Thyroid gland (tissue), 4 donors: ENCODE data around the gene MYO10. TPM values are rescaled to one million over a fixed set of nuclear protein-coding genes. Genes with fewer than 3 reads are reported as not detected.

ENCODE experiments used
- DNase-seq, 2 donors: peaks; one replicate each; pipeline ENCODE4 v3.0.0-alpha.2; 2019
- H3K27ac ChIP-seq, 3 donors: fragments of 200-600 bp; sonication (generic); 1 replicate in 2 of 3; 2 replicates in 1 of 3; pipeline ENCODE4 v1.5.1; 2016 to 2019; ENCODE audit warnings: mild to moderate bottlenecking in 1 of 3, moderate library complexity in 1 of 3
- H3K27me3 ChIP-seq: fragments of 200-600 bp; sonication (generic); one replicate; pipeline ENCODE4 v1.5.1; 2019
- H3K36me3 ChIP-seq, 2 donors: fragments of 200-600 bp; sonication (generic); one replicate each; pipeline ENCODE4 v1.5.1; 2016 to 2019
- H3K4me1 ChIP-seq, 2 donors: fragments of 200-600 bp; sonication (generic); one replicate each; pipeline ENCODE4 v1.5.1; 2017 to 2019
- H3K4me3 ChIP-seq, 3 donors: fragments of 200-600 bp; sonication (generic); replicated peaks in 1 of 3; 1 replicate in 2 of 3; 2 replicates in 1 of 3; pipeline ENCODE4 v1.5.1; 2016; ENCODE audit warnings: mild to moderate bottlenecking in 1 of 3
- H3K9me3 ChIP-seq: fragments of 200-600 bp; sonication (generic); one replicate; pipeline ENCODE4 v1.5.1; 2017
- POLR2A ChIP-seq, 2 donors: fragments of 450-650 bp; IDR thresholded peaks; one replicate each; pipeline ENCODE4 v1.6.1; 2017; ENCODE audit warnings: antibody characterized with exemption in 2 of 2, mild to moderate bottlenecking in 2 of 2, moderate library complexity in 1 of 2
- WGBS, 2 donors: methylation state at CpG; one replicate each; pipeline ENCODE4 v1.1.5; 2017; 5-methylcytosine and 5-hydroxymethylcytosine counted together
- intact Hi-C: fragments of 100-400 bp; cut with DNase I; formaldehyde crosslinking; loops from one replicate; pipeline ENCODE4 v1.15.1; 2023
- total RNA-seq, 4 donors: library from RNA; depleted of rRNA; stranded (reverse); fragments of >200 nt; gene quantifications; one replicate each; pipeline ENCODE4 v1.2.3, GENCODE V29; 2016
- TF ChIP-seq, protein P1 (sequence below), 6 experiments: fragments of 200-600 bp in 3 of 6; fragments of 450-650 bp in 3 of 6; sonication (generic) in 3 of 6; IDR thresholded peaks; one replicate each; pipeline ENCODE4 v1.5.1; 2016 to 2019; ENCODE audit warnings: antibody characterized with exemption in 6 of 6, mild to moderate bottlenecking in 2 of 6, inconsistent platforms in 1 of 6, moderate library complexity in 1 of 6

MYO10 gene
- total RNA-seq, 4 donors from 2014 or later: 49.2 to 89.6 (median 71.0) TPM

DNA sequence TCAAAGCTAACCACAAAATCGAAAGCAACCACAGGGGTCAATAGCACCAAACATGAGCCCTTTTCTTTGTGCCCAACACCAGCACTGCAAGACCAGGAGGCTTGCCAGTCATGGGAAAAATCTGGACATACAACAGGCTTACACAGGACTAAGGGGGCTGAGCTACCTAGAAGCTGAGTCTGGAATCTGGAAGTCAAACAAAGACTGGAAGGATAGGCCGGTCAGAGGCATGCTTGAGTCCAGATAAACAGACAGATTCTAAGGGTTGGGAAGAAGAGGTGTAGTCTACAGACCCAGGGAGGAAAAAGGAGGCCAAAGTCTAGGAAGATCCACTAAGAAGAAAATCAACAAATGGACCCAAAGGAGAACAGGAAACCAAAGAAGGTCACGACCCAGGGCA lies 73.3 kb downstream of the MYO10 start:
- Histone ChIP-seq H3K4me3 (no peak overlapping the region), H3K27ac (no peak overlapping the region), H3K4me1 (peaks cover 21 to 29% of the 10 kb centered on the region in 2 donors), H3K27me3 (no peaks in the 10 kb centered on the region), H3K9me3 (no peaks in the 10 kb centered on the region), H3K36me3 (no peaks in the 10 kb centered on the region)
- intact Hi-C loops: no loop called here
- TF ChIP-seq, protein P1, sequence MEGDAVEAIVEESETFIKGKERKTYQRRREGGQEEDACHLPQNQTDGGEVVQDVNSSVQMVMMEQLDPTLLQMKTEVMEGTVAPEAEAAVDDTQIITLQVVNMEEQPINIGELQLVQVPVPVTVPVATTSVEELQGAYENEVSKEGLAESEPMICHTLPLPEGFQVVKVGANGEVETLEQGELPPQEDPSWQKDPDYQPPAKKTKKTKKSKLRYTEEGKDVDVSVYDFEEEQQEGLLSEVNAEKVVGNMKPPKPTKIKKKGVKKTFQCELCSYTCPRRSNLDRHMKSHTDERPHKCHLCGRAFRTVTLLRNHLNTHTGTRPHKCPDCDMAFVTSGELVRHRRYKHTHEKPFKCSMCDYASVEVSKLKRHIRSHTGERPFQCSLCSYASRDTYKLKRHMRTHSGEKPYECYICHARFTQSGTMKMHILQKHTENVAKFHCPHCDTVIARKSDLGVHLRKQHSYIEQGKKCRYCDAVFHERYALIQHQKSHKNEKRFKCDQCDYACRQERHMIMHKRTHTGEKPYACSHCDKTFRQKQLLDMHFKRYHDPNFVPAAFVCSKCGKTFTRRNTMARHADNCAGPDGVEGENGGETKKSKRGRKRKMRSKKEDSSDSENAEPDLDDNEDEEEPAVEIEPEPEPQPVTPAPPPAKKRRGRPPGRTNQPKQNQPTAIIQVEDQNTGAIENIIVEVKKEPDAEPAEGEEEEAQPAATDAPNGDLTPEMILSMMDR (IDR thresholded peaks at IDR 0.05): no peak
- TF ChIP-seq POLR2A (IDR thresholded peaks at IDR 0.05): no peak
- DNase-seq: no peak
- WGBS, 2 donors: 87 to 91% methylated on average over 3 of the region's 3 CpGs

DNA sequence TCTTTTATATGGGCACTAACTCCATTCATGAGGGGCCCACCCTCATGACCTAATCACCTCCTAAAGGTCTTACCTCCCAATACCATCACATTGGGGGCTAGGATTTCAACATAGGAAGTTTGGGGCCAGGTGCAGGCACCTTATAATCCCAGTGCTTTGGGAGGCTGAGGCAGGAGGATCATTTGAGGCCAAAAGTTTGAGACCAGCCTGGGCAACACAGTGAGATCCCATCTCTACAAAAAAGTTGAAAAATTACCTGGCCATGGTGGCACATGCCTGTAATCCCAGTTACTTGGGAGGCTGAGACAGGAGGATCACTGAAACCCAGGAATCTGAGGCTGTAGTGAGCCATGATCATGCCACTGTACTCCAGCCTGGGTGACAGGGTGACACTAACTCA lies 76.7 kb downstream of the MYO10 start:
- intact Hi-C loops: no loop called here
- no peak for DNase-seq
- TF ChIP-seq, protein P1 (IDR thresholded peaks at IDR 0.05): no peak
- no peak for TF ChIP-seq POLR2A (IDR thresholded peaks at IDR 0.05)

DNA sequence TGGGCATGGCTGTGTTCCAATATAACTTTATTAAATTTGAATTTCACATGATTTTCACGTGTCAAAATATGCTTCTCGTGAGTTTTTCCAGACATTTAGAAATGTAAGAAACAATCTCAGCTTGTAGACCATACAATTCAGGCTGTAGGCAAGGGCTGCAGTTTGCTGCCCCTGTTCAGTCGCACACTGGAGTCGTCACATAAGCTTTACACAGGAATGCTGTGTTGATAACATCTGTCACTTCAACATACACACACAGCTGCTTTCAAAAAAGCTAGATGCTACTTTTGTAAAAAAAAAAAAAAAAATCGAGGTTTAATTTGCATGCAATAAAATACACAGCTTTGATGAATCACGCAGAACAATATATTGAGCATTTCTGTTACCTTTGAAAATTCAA lies 77.9 kb downstream of the MYO10 start:
- Histone ChIP-seq H3K4me3 (no peak overlapping the region), H3K9me3 (no peaks in the 10 kb centered on the region), H3K4me1 (peaks cover 32 to 36% of the 10 kb centered on the region in 2 donors), H3K27ac (no peak overlapping the region), H3K27me3 (no peaks in the 10 kb centered on the region), H3K36me3 (no peaks in the 10 kb centered on the region)
- no peak for TF ChIP-seq POLR2A (IDR thresholded peaks at IDR 0.05)
- TF ChIP-seq, protein P1 (IDR thresholded peaks at IDR 0.05): no peak
- 89 to 94% methylated on average over 6 of the region's 6 CpGs for WGBS, 2 donors
- intact Hi-C loops: no loop called here
- no peak for DNase-seq

More for the DNA sequence above, 76.7 kb downstream of the MYO10 start:
- H3K9me3 ChIP-seq: no peaks in the 10 kb centered on the region
- H3K36me3 ChIP-seq: no peaks in the 10 kb centered on the region
- H3K27me3 ChIP-seq: no peaks in the 10 kb centered on the region
- no peak overlapping the region for H3K4me3 ChIP-seq
- no peak overlapping the region for H3K27ac ChIP-seq
- peaks cover 32 to 40% of the 10 kb centered on the region in 2 donors for H3K4me1 ChIP-seq

DNA sequence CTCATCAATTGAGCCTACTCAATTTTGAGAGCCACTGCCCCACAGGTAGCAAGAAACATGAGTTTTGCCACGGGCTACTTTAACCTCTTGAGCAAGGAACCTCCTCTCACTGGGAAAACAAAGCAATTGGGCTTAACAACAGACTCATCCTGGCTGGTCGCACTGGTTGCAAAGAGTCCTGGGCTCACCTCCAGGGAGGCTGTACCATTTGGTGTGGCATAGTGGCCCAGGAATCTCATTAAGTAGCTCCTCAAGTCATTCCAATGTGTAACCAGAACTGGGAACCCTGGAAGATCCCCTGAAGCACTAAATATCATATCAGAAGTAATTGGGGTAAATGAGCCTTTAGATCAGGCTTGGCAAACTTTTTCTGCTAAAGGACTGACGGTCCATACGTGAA lies 78.5 kb downstream of the MYO10 start:
- Histone ChIP-seq H3K27ac (peak overlapping the region; percentile 21 to 46 (median 41)), H3K9me3 (no peaks in the 10 kb centered on the region), H3K36me3 (no peaks in the 10 kb centered on the region), H3K27me3 (no peaks in the 10 kb centered on the region), H3K4me1 (peaks cover 32 to 34% of the 10 kb centered on the region in 2 donors), H3K4me3 (no peak overlapping the region)
- DNase-seq: peak; percentile 88 to 89
- intact Hi-C loops: no loop called here
- WGBS, 2 donors: 65 to 74% methylated on average over 3 to 4 of the region's 4 CpGs
- TF ChIP-seq, protein P1 (IDR thresholded peaks at IDR 0.05): no peak

DNA sequence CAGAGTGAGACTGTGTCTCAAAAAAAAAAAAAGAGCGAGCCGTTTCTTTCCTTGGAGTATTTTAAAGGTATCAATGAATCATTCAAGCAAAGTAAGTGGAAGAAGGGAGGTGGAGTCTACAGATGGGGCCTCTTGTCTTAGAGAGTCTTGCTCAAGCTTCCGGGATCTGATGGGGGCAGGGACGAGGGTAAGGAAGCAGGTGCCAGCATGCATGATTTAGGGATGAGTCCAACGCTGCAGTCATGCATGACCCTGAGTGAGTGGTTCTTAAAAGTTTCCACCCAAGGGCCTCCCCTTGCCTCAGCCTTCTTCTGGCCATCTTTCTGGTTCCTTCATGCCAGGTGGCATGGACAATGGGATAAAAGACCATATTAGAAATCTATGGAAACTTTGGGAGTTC lies 79.6 kb downstream of the MYO10 start:
- Histone ChIP-seq H3K9me3 (no peaks in the 10 kb centered on the region), H3K36me3 (no peaks in the 10 kb centered on the region), H3K4me3 (no peak overlapping the region), H3K27ac (peak overlapping the region in 2 of 3 donors; percentile 41 to 46), H3K27me3 (no peaks in the 10 kb centered on the region), H3K4me1 (peaks cover 32 to 35% of the 10 kb centered on the region in 2 donors)
- TF ChIP-seq, protein P1 (IDR thresholded peaks at IDR 0.05): no peak
- TF ChIP-seq POLR2A (IDR thresholded peaks at IDR 0.05): no peak
- intact Hi-C loops: no loop called here
- peak; percentile 53 to 58 for DNase-seq
- WGBS, 2 donors: 39 to 57% methylated on average over 5 of the region's 5 CpGs
